Ishikawa (cell line): Measurements from ENCODE around the gene AMPD2.

Source experiments
- CEBPB ChIP-seq: IDR thresholded peaks from 2 replicates; pipeline ENCODE4 v1.6.1; 2012
- CREB1 ChIP-seq: IDR thresholded peaks from 2 replicates; pipeline ENCODE4 v1.6.1; 2012; ENCODE audit warnings: low read depth
- EGR1 ChIP-seq: IDR thresholded peaks from 2 replicates; pipeline ENCODE4 v1.6.1; 2012
- EP300 ChIP-seq: IDR thresholded peaks from 2 replicates; pipeline ENCODE4 v1.6.1; 2012; ENCODE audit warnings: borderline replicate concordance
- FOXM1 ChIP-seq: IDR thresholded peaks from 2 replicates; pipeline ENCODE4 v1.6.1; 2012; ENCODE audit warnings: low read depth, borderline replicate concordance
- MAX ChIP-seq: IDR thresholded peaks from 2 replicates; pipeline ENCODE4 v1.6.1; 2012
- NFIC ChIP-seq: IDR thresholded peaks from 2 replicates; pipeline ENCODE4 v1.6.1; 2012
- RAD21 ChIP-seq: IDR thresholded peaks from 2 replicates; pipeline ENCODE4 v1.6.1; 2012; ENCODE audit warnings: low read depth
- REST ChIP-seq: IDR thresholded peaks from 2 replicates; pipeline ENCODE4 v1.6.1; 2012; ENCODE audit warnings: low read depth, mild to moderate bottlenecking
- TAF1 ChIP-seq: IDR thresholded peaks from 2 replicates; pipeline ENCODE4 v1.6.1; 2012; ENCODE audit warnings: low read depth, mild to moderate bottlenecking
- TCF12 ChIP-seq: IDR thresholded peaks from 2 replicates; pipeline ENCODE4 v1.6.1; 2012; ENCODE audit warnings: low read depth
- TEAD4 ChIP-seq: IDR thresholded peaks from 2 replicates; pipeline ENCODE4 v1.6.1; 2012
- USF1 ChIP-seq: IDR thresholded peaks from 2 replicates; pipeline ENCODE4 v1.6.1; 2012
- YY1 ChIP-seq: IDR thresholded peaks from 2 replicates; pipeline ENCODE4 v1.6.1; 2012; ENCODE audit warnings: low read depth
- ZBTB7A ChIP-seq: IDR thresholded peaks from 2 replicates; pipeline ENCODE4 v1.6.1; 2012; ENCODE audit warnings: low read depth

AMPD2 gene

GRCh38 chr1:109634292-109634691 lies 14.7 kb downstream of the AMPD2 start:
- TF ChIP-seq EP300 (no peak), MAX (no peak), EGR1 (no peak), CEBPB (no peak), CREB1 (no peak), YY1 (no peak)

- TF ChIP-seq MAX (no peak), USF1 (no peak), TEAD4 (no peak), CREB1 (no peak), TAF1 (no peak), YY1 (no peak), RAD21 (no peak), REST (no peak), EGR1 (no peak), TCF12 (no peak)
Observed at GRCh38 chr1:109634771-109635750, 15.4 kb downstream of the AMPD2 start.

- no peak for TF ChIP-seq MAX
- no peak for TF ChIP-seq EGR1
- TF ChIP-seq CREB1 = no peak
- no peak for TF ChIP-seq USF1
Observed at GRCh38 chr1:109635862-109636200, 16.2 kb downstream of the AMPD2 start.

GRCh38 chr1:109636201-109636952 lies 16.7 kb downstream of the AMPD2 start:
- no peak for TF ChIP-seq TEAD4
- no peak for TF ChIP-seq REST
- TF ChIP-seq EGR1 = no peak
- no peak for TF ChIP-seq TCF12
- no peak for TF ChIP-seq RAD21
- TF ChIP-seq EP300 = no peak
- TF ChIP-seq ZBTB7A = no peak
- TF ChIP-seq YY1 = no peak
- no peak for TF ChIP-seq CREB1
- no peak for TF ChIP-seq USF1
- TF ChIP-seq FOXM1 = no peak

- TF ChIP-seq CREB1 = no peak
Observed at GRCh38 chr1:109637446-109637845, 17.8 kb downstream of the AMPD2 start.

GRCh38 chr1:109639063-109639840 lies 19.6 kb downstream of the AMPD2 start:
- TF ChIP-seq FOXM1 (no peak), NFIC (no peak), TAF1 (no peak), TCF12 (no peak), USF1 (no peak), CEBPB (no peak), EP300 (no peak), CREB1 (no peak)
